Measurements from ENCODE around the gene FCMR. TPM values are rescaled to one million over a fixed set of nuclear protein-coding genes. Genes with fewer than 3 reads are reported as not detected.

FCMR gene
- total RNA-seq, result 0.25 TPM in 1 of 2 replicates, not detected in the other

- no peak for DNase-seq (ENCODE audit: low read depth in 2 of 2)
Measured at GRCh38 chr1:206921772-206922265, at the start of gene FCMR. TSS of gene FCMR (minus strand) at chr1:206921941. CDS start at chr1:206921854, 87 bp downstream.

GRCh38 chr1:206971029-206971655 lies 49.4 kb upstream of the FCMR start:
- no peak for DNase-seq (ENCODE audit: low read depth in 2 of 2)

- no peak for DNase-seq (ENCODE audit: low read depth in 2 of 2)
Measured at GRCh38 chr1:206970446-206970845, 48.7 kb upstream of the FCMR start, which contains the start of gene FCAMR. TSS of gene FCAMR (minus strand) at chr1:206970460. CDS start at chr1:206970125, 335 bp downstream.

DNA sequence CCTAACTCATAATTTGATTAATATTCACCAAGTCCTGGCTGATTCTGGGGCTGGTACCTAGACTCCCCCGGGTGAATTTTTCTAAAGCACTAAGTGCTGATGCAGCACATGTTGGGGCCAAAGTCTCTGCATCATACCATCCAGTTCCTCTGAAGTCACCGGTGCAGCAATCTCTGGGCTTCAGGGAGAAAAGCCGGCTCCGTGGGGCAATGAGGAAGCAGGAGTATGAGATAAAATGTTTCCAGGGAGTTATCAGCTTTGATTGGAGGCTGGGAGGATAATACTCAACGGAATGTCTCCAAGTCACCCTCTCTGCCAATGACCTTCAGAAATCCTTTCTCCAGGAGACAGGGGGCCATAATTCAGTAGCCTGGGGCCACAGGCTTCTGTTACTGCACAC lies 47.3 kb upstream of the FCMR start:
- DNase-seq (ENCODE audit: low read depth in 2 of 2), result no peak

- DNase-seq (ENCODE audit: low read depth in 2 of 2), result no peak
Measured at GRCh38 chr1:206967096-206967849, 45.5 kb upstream of the FCMR start.

DNA sequence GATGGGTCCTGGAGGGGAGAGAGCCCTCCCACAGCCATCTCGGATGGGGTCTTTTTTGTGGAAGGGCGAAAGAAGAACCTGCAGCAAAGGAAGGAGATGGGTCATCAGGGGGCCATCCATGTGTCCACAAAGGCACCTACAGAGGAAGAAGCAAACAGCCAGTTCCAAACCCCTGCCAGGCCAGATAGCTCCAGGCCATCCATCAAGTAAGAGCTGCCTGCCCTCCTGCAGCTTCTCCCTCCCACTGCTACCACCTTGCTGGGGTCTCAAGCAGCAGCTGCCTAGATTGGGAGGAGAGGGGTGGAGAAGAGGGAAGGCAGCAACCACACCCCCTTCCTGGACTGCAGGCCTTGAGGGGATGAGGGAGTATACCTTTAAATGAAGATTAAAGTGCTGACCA lies 44.0 kb upstream of the FCMR start:
- no peak for DNase-seq (ENCODE audit: low read depth in 2 of 2)

GRCh38 chr1:206963740-206964139 lies 42.0 kb upstream of the FCMR start:
- DNase-seq (ENCODE audit: low read depth in 2 of 2), result no peak

GRCh38 chr1:206963119-206963712 lies 41.5 kb upstream of the FCMR start:
- DNase-seq (ENCODE audit: low read depth in 2 of 2), result no peak

- DNase-seq (ENCODE audit: low read depth in 2 of 2), result no peak
Measured at GRCh38 chr1:206962272-206962671, 40.5 kb upstream of the FCMR start.

GRCh38 chr1:206961668-206962067 lies 39.9 kb upstream of the FCMR start:
- DNase-seq (ENCODE audit: low read depth in 2 of 2), result no peak

DNA sequence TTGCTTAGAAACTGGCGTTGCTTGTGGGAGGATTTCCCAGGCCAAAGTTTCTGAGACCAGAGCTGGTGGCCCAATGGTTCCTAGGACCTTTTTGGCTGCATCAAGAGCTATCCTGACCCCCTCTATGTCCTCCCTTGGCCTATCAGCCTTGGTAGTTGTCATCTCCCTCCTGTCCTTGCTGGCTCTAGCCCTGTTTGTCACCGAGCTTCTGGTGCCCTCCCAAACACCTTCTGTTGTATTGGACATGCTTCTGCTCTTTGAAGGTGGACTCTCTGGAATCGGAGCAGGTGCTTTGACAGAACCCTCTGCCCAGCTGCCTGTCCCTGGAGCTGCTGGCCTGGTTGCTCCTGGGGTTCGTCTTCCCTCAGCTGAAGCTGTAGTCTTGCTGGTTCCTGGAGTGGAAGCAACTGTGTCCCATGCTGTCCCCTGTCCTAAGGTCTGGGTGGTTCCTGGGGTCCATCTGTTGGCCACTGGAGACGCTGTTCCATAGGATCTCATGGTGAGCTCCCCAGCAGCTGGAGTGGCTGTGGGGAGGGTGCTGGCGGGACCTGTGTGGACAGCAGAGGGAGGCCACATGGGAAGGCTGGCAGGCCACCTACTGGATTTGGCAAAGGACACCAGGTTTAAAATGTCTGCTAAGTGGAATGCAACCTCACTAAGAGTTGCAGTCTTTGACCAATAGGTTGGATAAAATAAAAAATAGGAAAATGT lies 39.1 kb upstream of the FCMR start:
- no peak for DNase-seq (ENCODE audit: low read depth in 2 of 2)

DNA sequence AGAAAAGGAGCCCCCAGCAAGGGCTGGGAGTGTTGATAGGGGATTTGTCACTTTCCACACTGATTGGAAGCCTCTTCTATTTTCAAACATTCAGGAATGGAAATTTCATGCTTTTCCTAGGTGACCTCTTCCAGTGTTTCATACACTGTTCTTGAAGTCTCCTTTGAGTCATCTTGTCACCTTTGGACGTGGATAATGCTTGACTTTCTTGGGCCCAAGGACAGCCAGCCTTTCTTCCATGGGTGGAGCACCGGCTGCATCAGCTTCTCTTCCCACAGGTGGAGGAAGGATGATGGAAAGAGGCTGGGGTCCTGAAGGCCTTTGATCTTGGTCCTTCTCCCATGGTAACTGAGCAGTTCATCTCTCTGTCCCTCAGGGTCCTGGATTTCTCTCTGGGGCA lies 36.4 kb upstream of the FCMR start:
- no peak for DNase-seq (ENCODE audit: low read depth in 2 of 2)

DNA sequence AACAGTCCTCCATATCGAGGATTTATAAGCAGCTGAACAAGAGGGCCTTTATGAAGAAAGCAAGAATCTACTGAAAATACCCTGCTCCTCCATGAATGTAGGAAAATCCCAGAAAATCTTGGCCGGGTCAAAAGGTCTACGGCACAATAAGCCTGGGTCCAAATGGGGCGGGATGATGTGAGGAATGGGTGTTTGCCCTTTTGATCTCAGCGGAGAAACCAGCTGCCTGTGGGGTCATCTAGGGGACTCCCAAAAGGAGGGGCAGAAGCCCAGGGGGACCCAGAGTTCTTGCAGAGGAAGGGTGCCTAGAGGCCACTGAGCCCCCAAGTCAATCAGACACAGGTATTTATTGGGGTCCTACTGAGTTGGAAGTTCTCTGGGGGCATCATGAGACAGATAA lies 35.9 kb upstream of the FCMR start:
- DNase-seq (ENCODE audit: low read depth in 2 of 2), result no peak

DNA sequence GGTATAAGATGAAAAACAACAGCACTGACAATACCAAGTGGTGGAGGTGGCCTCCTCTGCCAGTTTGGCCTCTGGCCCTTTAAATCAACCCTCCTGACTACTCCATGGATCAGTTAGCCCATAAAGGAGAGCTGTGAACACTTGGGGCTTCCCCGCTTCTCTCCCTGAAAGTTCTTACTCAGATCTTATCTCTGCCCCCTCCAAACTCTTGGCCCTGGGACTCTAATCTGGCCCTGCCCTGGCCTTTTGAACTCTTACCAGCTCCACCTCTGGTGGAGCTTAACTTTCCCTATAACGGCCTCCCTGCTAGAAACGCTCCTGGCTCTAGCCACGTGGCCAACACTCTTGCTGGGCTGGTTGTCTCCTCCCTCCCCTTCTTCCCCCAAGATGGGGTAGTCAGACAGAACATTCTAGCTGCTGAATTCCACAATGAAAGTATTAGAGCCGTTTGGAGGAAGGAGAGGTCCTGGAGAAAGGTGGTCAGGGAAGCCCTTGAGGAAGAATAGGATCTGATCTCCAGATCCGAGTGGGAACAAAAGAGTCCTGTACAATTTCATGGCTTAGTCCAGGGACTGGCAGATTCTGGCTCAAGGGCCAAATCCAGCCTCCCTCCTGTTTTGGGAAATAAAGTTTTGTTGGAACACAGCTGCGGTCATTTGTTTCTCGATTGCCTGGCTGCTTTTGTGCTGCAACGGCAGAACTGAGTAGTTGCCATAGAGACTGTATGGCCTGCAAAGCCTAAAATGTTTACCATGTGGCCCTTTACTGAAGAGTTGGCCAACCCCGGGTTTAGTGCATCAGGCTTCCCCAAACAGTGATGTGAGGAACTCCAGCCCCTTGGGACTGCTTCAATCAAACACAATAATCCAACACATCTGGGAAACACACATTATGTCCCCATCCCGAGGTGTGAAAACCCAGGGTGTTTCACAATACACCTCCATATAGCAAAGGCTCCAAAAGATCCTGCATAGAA lies 34.0 kb upstream of the FCMR start:
- no peak for DNase-seq (ENCODE audit: low read depth in 2 of 2)

- DNase-seq (ENCODE audit: low read depth in 2 of 2), result no peak
Measured at GRCh38 chr1:206954459-206955342, 33.0 kb upstream of the FCMR start.

GRCh38 chr1:206953626-206954025 lies 31.9 kb upstream of the FCMR start:
- no peak for DNase-seq (ENCODE audit: low read depth in 2 of 2)

- no peak for DNase-seq (ENCODE audit: low read depth in 2 of 2)
Measured at GRCh38 chr1:206953126-206953525, 31.4 kb upstream of the FCMR start.

DNA sequence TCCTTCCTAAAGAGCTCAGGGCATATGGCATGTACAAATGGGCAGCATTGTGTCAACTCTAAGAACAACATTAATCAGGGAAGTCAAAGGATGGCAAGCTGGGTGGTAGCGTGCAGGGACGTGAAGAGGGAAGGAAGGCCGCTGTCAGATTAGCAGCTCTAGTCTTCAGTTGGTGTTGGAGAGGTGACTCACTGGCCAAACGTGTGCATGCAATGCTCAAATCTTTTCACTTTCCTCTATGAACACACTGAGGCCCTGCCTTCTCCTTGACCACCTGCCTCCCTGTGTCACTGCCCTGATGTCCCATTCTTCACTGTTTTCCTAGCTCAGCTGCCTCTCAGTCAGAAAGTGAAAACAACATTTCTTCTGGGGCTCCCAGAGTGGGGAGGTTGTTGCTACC lies 30.4 kb upstream of the FCMR start:
- DNase-seq (ENCODE audit: low read depth in 2 of 2), result no peak

- no peak for DNase-seq (ENCODE audit: low read depth in 2 of 2)
Measured at GRCh38 chr1:206951318-206952100, 29.8 kb upstream of the FCMR start.
